GM21367 (cell line): ENCODE measurements around the gene SCP2.

Experiments used
- ATAC-seq: cut with Tn5 transposase; IDR thresholded peaks from one replicate; pipeline ENCODE4 v1.9.1; 2021; ENCODE audit not compliant: unreplicated experiment

Gene SCP2

DNA sequence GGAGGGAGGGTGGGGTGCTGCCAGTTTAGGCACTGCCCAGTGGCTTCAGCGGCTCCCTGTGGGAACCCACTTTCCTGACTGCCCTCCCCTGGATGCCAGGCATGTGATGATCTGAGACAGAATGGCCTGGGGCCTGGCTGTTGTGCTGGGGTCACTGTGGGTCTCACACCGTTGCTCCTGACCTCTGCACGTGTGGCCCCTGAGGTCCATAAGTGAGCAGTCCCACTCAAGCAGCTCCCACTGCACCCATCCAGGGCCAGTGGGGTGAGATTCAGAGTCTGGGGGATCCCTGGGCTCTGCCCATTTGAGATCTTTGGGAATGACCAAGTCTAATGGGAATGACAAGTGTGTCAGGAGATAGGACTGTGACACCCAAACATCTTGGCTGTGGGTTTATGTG, 153.0 kb downstream of the SCP2 start:
- ATAC-seq: no peak

DNA sequence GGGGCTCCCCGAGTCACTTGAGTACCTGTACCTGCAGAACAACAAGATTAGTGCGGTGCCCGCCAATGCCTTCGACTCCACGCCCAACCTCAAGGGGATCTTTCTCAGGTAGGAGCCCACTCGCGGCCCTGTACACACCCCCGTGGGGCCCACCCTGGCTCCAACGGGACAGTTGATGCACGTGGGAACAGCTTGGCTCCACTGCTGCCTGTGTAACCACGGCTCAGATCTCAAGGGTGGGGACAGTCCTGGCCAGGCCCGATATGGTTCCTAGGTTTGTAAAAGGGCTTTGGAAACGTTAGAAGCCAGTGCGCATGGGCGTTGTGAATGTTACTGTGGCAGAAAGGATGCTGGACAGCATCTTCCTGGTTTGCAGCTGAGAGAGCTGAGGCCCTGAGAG, 153.7 kb downstream of the SCP2 start:
- ATAC-seq: no peak

DNA sequence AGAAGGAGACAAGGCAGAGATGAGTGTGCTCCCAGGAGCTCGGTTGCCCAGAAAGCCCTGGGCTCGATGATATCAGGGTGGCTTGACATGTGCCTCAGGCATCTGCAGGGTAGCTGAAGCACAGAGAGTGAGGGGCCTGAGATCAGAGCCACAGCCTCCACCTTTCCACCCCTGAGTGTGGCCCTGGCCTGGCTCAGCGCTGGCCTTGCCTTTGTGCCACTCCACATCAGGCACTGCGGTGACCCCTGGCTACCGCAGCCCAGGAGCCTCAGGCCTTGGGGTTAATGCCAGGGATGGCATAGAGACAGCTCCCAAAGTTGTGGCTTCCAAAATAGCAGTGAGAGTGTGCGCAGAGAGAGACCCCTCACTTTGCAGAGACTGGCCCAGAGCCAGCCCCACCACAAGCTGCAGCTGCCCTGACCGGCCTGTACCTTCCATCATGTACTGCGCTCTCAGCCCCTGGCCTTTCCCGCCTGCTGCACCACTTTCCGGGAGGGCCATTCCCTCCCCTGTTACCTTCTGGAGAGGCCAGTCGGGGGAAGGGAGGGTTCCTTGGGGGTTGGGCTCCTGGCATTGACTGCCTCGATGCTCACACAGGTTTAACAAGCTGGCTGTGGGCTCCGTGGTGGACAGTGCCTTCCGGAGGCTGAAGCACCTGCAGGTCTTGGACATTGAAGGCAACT, 154.4 kb downstream of the SCP2 start:
- ATAC-seq: no peak

DNA sequence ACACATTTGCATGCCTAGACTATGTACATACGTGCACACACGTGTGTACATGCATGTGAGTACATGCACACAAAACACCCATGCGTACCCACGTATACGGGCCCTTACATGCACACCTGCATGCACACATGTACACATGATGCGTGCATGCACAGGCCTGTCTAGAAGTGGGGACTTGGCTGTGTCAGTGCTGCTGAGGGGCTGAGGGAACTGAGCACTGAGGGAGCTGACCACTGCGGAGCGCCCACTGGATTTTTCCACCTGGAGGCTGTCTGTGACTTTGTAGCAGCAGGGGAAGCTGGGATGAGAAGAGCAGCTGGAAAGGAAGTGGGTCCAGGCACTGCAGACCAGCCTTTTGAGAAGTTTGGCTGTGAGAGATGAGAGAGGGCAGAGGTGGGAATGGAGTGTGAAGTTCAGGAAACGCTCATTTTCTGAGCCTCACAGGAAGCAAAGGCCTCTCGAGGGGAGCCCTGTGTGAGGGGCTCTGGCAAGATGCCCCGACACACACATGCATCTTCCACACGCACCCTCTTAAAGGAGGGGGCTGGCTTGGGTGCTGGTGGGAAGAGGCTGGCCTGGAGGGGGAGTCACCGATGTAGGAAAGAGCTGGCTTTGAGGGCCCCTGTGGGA, 155.9 kb downstream of the SCP2 start:
- no peak for ATAC-seq

DNA sequence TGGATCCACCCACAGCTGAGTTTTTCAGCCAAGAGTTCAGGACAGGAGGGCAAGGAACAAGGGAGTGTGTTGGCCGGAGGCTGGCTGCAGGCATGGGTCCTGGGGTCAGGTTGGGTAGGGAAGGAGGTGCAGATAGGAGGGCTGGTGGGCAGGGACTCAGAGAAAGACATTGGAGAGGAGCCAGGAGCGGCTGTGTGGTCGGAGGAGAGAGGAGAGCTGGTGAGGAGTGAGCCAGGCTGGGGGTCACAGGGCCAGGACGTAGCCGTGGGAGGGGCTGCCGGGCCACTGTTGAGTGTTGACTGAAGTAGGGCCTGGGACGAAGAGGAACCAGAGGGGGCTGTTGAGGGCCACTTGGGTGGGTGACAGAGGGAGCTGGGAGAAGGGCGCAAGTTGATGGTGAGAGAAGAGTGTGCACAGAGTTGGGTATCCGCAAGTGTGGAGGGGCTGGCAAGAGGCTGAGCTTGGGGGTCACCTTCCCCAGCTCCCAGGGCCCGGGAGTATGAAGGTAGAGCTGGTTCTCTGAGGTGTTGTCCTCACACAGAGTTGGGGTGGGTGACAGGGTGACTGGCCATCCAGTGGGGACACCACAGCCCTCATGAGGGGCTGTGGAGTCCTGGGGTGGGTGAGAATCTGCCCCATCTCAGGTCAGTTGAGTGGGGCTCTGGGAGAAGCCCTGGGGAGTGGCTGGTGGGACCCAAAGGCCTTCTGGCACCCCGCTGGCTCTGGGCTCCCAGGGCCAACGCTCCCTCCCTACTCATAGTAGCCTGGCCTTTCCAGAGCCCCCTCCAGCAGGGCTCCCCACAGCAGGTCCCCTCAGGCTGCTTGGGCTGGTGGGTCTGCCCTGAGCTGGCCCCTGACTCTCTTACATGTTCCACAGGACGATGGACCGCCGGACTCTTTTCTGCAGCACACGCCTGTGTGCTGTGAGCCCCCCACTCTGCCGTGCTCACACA, 156.8 kb downstream of the SCP2 start:
- no peak for ATAC-seq

DNA sequence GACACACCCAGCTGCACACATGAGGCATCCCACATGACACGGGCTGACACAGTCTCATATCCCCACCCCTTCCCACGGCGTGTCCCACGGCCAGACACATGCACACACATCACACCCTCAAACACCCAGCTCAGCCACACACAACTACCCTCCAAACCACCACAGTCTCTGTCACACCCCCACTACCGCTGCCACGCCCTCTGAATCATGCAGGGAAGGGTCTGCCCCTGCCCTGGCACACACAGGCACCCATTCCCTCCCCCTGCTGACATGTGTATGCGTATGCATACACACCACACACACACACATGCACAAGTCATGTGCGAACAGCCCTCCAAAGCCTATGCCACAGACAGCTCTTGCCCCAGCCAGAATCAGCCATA, 157.5 kb downstream of the SCP2 start:
- no peak for ATAC-seq

DNA sequence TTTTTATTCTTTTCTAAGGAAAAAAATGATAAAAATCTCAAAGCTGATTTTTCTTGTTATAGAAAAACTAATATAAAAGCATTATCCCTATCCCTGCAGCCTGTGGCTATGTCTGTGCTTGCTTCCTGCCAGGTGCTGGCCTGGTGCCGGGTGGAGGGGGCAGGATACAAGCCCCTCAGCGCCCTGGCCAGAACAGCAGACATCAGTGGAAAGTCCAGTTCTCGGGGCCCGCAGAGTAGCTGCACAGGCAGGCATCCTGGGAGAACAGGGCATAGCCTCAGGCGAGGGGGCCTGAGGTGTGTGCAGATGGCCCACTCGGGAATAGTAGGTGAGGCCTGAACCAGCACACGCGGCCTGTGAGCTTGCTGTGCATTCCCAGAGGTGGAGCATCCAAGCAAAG, 158.3 kb downstream of the SCP2 start:
- no peak for ATAC-seq

DNA sequence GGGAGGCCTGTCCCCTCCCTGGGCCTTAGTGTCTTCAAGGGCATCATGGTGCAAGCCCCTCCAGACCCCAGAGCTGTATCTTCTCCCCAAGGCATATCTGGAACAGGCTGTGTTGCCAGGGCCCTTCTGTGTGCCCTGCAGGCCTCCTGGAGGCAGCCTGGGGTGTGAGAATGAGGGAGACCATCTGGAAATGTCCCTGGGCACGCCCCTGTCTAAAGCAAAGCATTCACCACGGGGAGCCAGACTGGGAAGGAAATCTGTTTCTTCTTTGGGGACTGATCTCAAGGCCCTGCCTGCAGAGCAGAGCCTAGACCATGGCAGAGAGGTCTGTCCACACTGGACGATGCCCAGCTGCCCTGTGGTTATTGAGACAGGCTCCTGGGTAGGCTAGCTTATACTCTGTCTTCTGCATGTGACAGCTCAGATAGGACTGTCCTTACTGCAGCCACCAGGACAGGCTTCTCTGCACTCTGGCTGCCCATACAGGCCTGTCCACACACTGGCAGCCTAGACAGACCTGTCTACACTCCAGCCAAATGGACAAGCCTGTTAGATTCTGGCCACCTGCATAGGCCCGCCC, 159.5 kb downstream of the SCP2 start:
- ATAC-seq: no peak

DNA sequence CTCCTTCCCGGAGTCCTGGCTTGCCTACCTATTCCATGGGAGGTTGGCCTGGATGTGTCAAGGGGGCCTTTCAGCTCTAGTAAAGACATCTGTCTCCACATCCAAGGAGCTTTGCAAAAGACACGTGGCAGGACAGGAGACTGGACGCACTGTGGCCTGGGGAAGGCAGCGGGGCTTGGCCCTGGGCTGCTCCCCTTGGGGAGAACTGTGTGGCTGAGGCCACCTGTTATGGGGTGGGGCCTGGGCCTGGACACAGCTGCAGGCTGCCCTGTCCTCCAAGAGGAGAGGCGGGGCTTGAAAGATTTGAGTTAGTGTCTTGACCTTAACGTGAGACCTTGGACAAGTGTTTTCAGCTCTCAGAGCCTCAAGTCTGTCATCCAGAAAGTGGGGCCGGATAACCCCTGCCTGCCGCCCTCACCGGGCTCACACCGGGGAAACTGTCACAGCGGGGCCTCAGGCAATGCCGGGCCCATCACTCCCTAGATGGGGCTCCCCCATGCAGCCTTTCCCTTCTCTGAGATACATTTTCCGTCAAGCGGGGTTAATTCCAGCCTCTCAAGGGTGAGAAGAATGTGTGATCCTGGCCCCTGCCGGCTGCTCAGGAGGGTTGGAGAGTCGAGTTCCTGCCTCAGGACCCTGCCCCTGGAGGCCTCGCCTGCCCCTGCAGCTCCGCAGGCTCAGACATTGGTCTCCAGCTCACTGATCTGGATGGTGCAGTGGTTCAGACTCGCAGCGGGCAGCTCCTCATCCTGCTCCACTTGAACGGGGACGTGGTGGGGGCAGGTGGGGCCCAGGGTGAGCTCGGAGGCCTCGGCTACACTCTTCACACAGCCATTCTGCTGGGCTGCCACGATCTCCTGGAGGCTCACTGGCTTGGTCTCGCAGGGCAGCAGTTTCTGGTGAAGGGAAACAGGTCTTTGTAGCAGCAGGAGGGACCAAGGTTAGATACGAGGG, 160.5 kb downstream of the SCP2 start:
- no peak for ATAC-seq

DNA sequence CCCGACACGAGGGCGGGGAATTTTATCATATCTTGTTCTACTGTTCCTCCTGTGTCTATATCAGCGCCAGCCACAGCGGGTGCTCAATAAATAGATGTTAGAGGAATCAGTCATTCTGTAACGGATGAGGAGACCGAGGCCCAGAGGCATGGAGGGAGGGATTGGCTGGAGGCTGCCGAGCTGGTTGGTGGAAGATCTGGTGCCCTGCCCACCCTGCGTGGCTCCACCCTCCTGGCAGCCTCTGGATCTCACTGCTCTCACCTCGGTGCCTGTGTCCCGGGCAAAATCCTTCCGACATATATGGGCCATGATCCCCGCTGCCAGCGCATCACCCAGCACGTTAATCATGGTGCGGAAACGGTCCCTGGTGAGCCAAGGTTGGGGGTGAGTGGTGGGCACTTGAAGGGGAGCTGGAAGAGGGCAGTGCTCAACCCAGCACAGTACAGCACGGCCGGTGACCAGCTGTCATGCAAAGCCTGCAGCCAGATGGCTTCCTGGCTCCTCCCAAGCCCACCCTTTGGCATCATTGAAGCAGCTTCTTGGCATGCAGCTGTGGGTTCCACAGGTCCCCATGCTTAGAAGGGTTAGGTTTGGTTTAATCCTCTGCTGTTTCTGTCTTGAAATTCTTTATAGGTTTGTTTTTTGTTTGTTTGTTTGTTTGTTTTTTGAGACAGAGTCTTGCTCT, 161.7 kb downstream of the SCP2 start:
- no peak for ATAC-seq

DNA sequence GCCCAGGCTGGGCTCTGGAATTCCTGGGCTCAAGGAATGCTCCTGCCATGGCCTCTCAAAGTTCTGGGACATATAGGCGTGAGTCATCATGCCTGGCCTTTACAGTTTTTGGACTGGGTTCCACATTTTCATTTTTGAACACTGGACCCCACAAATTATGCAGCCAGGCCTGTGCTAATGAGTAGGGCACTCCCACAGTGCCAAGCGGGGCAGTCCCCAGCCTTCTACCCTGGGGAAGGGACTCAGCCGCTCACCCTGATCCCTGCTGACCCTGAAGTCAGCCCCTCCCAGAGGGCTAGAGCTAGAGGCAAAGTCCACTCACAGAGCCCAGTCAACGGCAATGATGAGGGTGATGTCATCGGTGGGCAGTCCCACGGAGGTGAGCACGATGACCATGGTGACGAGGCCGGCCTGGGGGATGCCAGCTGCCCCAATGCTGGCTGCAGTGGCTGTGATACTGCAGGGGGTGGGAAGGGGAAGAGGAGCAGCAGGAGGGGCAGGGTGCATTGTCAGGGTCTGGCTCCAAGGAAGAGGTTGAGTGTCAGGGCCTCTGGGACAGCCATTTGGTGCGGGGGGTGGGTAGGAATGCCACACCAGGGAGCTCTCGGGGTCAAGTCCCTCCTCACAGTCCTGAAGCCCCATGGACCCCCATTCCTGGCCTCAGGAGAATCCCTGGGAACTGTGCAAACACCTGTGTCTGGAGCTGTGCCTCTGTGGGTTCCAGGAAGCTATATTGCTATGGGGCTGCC, 162.6 kb downstream of the SCP2 start:
- no peak for ATAC-seq

DNA sequence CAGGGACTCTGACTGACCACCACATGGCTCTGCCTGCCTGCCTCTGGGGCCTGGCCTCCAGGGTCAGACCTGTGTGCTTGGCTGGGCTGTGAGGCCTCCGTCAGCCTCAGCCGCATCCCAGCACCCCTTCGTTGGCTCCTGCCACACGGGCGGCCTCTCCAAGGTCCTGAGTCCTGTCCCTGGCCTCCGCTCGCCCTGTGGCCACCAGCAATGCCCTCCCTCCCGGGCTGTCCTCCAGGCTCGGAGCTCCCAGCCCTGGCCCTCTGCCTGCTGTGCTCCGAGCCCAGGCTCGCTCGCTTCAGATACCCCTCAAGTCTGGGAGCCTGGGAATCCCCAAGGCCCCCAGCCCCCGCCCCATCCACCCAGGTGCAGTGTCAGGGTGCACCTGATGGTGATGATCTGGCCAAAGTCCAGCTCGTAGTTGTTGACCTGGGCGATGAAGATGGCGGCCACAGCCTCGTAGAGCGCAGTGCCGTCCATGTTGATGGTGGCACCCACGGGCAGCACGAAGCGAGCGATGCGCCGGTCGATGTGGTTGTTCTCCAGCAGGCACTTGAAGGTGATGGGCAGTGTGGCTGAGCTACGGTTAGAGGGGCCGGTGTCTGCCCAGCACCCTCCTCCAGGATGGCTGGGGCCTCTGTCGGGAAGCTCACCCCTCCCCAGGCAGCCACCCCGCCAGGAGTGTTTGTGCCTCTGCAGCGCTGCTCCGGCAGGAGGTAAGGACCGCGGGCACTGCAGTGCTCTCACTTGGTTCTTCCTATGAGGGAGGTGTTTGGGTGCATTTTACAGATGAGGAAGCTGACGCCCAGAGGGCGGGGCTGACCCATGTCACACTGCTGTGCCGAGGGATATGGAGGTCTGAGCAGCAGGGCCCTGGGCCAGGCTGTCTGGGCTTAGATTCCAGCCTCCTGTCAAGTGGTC, 163.4 kb downstream of the SCP2 start:
- no peak for ATAC-seq

DNA sequence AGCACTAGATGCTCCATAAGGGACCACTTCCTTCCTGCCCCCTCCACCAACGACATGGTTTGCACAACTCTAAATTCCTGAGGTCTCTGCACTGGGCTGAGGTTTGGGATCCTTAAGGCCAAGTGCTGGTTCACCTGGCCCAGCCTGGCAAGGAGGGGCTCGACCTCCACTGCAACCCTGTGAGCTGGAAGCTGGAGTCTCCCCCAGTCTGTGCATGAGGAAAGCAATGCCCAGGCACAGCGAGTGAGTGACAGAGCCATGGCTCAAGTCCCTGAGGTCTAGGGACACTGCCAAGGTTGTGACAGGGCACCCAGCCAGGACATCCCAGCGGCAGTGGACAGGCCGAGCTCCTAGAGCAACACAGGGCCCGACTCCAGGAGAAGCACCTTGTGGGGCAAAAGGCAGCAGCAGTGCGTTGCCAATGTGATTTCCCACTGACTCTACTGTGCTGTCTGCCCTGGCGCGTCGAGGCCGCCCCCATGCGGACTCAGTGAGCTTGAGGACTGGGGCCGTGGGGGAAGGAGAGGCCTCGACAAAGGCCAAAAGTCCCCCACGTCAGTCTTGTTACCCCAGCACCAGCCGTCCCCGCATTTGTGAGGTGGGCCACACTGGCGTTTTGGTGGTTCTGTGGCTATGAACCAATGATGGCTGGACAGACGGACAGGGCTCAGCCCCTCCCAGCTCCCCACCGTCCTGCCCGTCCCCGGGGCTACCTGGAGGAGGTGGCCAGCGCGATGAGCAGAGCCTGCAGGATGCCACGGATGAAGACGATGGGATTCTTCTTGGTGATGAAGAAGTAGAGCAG, 165.0 kb downstream of the SCP2 start:
- ATAC-seq: no peak

DNA sequence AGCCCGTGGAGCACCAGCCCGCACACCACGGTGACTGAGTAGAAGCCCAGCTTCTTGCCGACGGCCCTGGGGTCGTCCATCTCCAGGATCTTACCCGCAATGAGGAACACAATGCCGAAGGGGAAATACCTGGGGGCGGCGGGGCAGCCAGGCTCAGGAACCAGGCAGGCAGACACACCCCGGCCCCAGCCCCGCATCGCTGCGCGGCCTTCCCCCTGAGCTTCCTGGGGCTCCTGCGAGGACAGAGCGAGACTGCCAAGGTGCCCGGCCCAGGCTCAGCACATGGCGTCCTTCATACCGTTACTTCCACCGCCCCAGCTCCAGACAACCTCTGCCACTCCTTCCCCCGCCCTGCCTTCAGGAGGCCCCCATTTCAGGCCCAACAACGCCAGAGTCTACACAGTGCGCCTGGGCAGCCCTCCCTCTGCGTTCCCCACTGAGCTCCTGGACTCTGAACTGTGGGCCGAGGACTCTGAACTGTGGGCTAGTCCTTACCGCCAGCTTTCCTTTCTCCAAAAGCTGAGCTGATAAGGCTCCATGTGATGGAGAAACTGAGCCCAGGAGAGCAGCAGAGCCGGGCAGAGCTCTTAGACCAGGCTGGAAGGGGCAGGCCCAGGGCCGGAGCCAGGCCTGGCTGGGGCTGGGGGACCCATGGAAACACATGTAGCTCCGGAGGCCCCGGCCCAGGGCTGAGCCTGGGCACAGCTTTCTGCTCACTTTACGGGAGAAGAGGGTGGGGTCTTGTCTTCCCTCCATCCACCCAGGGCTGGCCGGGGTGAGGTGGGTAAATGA, 165.8 kb downstream of the SCP2 start:
- ATAC-seq: no peak

DNA sequence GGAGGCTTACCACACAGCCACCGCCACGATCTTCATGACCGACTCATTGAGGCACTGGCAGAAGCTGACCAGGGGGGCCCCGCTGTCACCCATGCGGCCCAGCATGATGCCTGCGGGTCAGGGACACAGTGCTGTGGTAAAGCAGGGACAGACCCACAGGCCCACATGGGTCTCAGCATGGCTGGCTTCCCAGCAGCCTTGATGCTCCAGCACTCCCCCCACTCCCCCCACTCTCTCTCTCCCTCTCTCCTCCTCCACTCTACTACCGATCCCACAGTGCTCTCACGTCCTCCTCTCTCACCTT, 166.3 kb downstream of the SCP2 start:
- ATAC-seq: no peak

DNA sequence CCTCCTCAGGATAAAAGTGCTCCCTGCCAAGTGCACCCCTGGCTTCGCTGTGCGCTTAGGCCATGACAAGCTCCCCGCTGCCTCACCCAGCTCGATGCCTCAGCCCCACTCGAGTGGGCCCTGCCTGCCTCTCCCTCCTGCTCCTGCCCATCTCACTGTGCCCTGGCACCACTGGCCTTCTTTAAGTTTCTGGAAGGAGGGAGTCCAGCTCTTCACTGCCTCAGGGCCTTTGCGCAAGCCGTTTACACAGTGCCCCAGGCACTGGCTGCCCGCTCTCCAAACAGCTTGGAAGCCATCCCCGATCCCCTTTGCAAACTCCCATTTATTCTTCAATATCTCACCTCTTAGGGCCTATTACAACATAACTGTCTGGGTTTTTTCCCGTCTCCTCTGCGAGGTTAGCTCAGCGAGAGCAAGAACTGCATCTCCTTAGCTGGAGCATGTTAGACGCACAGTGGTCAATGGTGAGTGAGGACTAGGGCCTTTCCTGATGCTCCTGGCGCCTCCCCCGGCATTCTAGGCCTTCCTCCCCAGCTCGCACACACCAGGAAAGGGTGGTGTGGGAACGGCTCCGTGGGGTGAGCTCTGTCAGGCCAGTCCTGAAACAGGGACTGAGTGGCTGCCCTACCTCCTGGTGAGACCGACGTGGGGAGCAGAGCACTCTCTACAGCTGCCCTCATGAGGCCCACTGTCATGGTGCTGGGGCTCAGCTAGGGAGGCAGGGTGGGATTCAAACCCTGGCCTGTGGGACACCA, 166.9 kb downstream of the SCP2 start:
- ATAC-seq: no peak
